Measurements from ENCODE around the gene CSNK2A1. TPM values are rescaled to one million over a fixed set of nuclear protein-coding genes. Genes with fewer than 3 reads are reported as not detected.

The CSNK2A1 gene
- total and polyA plus RNA-seq, 2 experiments from 2014 or later = 85.1 to 244 TPM

GRCh38 chr20:432208-432607 lies 111.4 kb downstream of the CSNK2A1 start:
- no peak for ATAC-seq
- H3K27ac Mint-ChIP-seq = no peak overlapping the region
- TF ChIP-seq ZNF331 (CRISPR knock-in tag; IDR thresholded peaks at IDR 0.05; ENCODE audit: low read depth) (no peak), ETS1 (IDR thresholded peaks at IDR 0.05) (no peak), EZH2 (IDR thresholded peaks at IDR 0.05; ENCODE audit: low read depth, unreplicated experiment) (no peak), POLR2AphosphoS5 (IDR thresholded peaks at IDR 0.05; ENCODE audit: low read depth) (no peak), CREB1 (CRISPR knock-in tag; IDR thresholded peaks at IDR 0.05; ENCODE audit: low read depth) (no peak), ZNF114 (CRISPR knock-in tag; IDR thresholded peaks at IDR 0.05) (no peak), NANOG (IDR thresholded peaks at IDR 0.05; ENCODE audit: borderline replicate concordance) (no peak), EZH2phosphoT487 (IDR thresholded peaks at IDR 0.05; ENCODE audit: unreplicated experiment) (no peak), ZNF462 (CRISPR knock-in tag; IDR thresholded peaks at IDR 0.05) (no peak), CTCF (conservative IDR thresholded peaks at IDR 0.05; ENCODE audit: low read depth in 2 of 2) (no peak), STAT1 (IDR thresholded peaks at IDR 0.05; ENCODE audit: unreplicated experiment) (no peak), REST (IDR thresholded peaks at IDR 0.05; ENCODE audit: unreplicated experiment) (no peak), JUNB (IDR thresholded peaks at IDR 0.05; ENCODE audit: unreplicated experiment) (no peak)
- Histone ChIP-seq H4K20me1 (replicated peaks; ENCODE audit: insufficient read depth) (peaks cover 36% of the 10 kb centered on the region), H3K9me2 (ENCODE audit: insufficient read depth) (no peaks in the 10 kb centered on the region), H3K27me3 (ENCODE audit: insufficient read depth) (peaks cover 30% of the 10 kb centered on the region), H3K79me2 (replicated peaks; ENCODE audit: insufficient read depth) (no peaks in the 10 kb centered on the region), H2AFZ (no peak overlapping the region), H3K27ac (ENCODE audit: low read depth) (no peak overlapping the region), H3K4me2 (no peak overlapping the region), H3K36me3 (ENCODE audit: insufficient read depth) (0 out of 2 replicates have a peak, but pooled peaks cover 1% of the 10 kb centered on the region), H3K4me1 (ENCODE audit: insufficient read depth) (peaks cover 9% of the 10 kb centered on the region), H3F3A (replicated peaks; ENCODE audit: low read depth) (peaks cover 10% of the 10 kb centered on the region), H3K4me3 (no peak overlapping the region)
- DNase-seq (ENCODE audit: low spot score) = no peak
- peaks cover 37% of the 10 kb centered on the region for H3K27me3 Mint-ChIP-seq (ENCODE audit: insufficient read depth, low read depth, poor library complexity)
- peaks cover 48% of the 10 kb centered on the region for H3K36me3 Mint-ChIP-seq (ENCODE audit: low read depth)
- no peaks in the 10 kb centered on the region for H3K9me3 Mint-ChIP-seq
- peaks cover 26% of the 10 kb centered on the region for H3K4me1 Mint-ChIP-seq
- H3K4me3 Mint-ChIP-seq = no peak overlapping the region
